NCI-H82 (cell line): ENCODE measurements around the gene GLRA1.
A peak's percentile ranks its signal among the peaks of the same experiment; 100 is the strongest.
"Not testable (repeated sequence)": the region's sequence is repeated elsewhere in the genome, so short reads cannot be mapped to it uniquely, and the experiment has no call there.

Experiments
- DNase-seq: peaks from one replicate; lab custom pipeline; 2025; lab: John Stamatoyannopoulos, UW

GLRA1 gene

DNA sequence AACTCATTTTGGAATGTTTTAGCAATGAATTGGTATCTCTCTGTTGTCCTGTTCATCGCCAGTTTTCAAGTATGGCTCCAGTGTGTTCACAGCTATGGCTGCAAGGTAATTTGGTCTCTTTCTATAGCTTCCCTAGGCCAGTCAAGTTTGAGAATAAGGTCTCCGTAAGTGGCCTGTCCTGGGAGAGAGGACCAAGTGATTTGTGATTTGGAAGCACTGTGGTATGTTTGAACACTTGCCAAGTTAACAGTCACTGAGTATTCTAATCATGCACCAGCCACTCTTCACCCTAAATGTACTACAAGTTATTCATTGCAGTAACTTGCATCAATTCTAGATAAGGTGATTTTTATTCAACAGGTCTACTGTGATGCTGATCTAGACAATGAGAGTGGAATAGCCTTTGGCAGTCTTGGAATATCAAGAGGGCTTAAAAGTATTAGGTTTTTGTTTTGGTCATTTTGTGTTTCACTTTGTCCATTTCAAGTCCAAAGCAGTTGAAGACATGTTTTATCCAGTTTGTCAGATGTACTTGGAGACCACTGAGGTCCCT lies 111.8 kb downstream of the GLRA1 start:
- DNase-seq, result no peak

DNA sequence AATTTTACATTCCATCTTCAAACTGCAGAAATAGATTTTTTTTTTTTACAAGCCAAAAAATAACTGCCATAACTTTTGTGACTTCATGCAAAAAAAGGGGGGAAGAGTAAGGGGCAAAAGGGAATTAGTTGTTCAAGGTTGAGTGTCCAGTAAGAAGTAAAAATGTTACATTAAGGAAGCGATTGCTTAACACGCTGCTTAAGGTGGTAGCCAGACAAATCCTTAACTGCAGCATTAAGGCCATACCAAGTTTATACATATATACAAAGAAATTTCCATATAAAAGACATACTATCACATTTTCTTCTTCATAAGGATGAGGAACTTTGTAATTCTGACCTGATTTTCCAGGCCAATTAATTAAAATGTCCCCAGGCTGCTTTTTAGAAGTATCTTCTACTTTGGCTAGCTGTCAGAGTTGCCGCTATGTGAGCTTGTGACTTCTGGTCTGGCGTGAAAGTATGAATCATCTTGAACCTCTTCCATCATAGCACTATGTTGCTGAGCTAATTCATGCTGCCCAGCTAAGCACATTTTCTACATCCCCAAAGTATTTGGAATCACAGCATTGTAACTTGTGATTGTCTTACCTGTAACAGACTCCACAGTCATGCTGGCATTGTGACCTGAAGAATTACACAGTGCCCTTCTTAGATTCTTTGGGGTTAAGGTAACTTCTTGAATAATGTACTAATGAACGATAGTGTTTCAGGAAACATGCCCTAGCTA lies 112.9 kb downstream of the GLRA1 start:
- no peak for DNase-seq

DNA sequence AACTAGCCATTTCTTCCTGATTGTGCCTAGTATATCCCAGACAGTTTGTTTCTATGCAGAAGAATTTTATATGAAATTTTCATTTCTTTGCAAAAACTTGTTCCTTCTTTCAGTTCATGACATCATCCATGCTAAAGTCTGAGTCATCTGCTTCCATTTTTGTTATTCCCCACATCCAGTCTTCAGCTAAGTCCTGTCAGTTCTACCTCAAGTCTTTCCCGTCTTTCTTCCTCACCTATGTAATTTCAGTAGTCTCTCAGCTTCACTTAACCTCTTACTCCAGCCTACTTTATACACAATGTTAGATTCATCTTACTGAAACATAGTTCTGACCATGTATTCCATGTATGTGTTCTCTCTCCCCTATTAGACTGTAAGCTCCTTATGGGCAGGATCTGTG lies 113.8 kb downstream of the GLRA1 start:
- no peak for DNase-seq

DNA sequence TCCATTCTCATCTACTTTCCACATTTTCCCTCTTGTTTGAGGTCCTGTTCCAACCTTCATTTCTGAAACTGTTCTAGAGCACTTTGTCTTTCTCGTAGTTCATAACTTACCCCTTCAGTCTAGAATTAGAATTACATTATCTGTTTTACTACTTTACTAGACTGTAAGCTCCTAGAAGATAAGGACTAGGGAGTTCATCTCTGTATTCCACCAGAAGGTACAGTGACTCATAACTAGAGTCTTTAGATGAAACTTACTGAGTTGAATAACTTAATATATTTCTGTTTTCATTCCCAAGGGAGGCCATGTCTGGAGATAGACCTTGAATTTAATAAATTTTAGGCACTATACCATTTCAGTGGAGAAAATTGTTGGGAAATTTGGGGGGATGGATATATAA lies 114.2 kb downstream of the GLRA1 start:
- DNase-seq, result no peak

DNA sequence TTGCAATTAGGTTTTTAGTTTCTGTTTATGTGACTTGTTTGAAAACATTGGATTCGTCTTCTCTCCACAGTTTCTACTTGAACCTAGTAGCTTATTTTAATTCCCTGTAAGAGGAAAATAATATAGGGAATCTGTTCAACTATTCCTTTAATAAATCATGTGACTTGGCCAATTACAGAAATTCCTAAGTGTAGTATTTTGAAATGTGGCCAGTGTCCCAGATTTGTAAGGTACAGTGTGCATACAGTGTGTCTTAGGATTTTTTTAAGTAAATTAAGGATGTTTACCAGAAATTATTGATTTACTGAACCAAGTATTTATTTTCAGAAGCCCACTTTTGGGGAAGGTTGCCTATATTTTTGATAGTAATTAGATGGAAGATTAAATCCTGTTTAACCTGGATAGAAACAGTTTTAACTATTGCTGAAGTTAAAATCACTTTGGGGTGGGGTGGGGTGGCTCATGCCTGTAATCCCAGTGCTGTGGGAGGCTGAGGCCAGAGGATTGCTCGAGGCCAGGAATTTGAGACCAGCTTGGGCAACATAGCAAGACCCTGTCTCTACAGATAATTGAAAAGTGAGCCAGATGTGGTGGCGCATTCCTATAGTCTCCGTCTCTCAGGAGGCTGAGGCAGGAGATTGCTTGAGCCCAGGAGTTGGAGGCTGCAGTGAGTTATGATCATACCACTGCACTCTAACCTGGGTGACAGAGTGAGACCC lies 116.0 kb downstream of the GLRA1 start:
- no peak for DNase-seq

DNA sequence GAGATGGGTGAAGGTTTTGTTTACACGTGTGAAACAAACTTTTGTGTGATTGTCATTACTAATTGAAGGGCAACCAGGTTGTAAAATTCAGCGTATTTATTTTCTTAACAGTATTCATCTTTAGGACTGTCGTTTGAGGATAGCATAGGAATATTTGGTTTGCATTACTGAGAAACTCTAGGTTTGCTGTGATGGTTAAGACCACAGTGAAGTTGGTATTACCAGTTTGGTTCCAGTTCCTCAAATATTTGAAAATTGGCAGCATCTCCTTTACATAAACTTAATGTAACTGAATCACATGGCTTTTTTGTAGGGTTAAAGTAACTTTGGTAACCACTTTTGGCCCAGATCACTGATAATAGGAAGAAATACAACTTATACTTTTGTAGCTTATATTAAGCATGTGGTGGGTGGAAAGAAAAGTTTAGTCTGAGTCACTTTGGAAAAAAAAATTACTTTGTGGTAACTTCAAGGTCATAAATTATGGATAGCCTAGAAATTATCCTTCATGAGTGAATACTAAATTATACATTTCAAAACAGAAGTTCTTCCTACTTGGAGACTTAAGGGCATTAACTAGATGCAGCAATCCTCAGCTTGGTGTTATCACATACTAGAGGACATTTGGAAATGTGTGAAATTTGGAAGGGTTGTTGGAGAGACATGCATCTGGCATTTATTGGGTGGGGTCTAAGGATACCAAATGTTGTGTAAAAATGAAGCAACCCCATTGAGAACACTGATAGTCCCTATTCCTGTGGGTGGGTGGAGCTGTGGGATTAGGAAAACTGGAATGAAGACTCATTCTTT lies 119.0 kb downstream of the GLRA1 start:
- no peak for DNase-seq

DNA sequence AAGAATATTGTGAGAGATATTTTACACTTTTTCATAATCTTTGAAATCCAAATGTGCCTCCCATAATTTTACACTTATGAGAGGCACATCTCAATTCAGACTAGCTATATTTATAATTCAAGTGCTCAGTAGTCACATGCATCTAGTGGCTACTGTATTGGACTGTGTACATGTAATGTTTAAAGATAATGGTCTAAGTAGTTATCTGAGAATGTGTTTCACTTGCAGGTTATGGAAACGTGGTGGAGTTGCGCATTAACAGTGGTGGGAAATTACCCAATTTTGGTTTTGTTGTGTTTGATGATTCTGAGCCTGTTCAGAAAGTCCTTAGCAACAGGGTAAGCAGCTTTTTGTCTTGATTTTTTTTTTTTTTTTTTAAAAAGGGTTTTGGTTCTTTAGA lies 124.1 kb downstream of the GLRA1 start:
- no peak for DNase-seq

DNA sequence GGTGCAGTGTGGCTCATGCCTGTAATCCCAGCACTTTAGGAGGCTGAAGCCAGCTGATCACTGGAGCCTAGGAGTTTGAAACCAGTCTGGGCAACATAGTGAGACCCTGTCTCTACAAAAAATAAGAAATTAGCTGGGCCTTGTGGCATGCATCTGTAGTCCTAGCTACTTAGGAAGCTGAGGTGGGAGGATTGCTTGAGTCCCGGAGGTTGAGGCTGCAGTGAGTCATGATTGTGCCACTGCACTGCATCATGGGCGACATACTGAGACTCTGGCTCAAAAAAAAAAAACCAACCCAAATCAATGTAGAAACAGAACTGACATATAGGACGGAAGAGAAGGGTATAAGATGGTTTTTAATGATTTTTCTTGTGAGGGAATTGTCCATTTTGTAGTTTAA lies 125.2 kb downstream of the GLRA1 start:
- DNase-seq, result no peak

DNA sequence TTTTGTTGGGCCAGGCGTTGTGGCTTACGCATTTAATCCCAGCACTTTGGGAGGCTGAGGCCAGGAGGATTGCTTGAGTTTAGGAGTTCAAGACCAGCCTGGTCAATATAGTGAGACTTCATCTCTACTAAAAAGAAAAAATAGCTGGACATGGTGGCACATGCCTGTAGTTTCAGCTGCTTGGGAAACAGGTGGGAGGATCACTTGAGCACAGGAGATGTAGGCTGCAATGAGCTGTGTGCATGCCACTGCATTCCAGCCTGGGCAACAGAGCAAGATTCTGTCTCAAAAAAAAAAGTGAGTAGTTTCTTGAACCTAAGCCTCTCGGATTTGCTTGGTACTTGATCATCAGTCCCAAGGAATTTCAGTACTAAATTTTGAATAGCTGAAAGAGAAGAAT lies 126.0 kb downstream of the GLRA1 start:
- no peak for DNase-seq

DNA sequence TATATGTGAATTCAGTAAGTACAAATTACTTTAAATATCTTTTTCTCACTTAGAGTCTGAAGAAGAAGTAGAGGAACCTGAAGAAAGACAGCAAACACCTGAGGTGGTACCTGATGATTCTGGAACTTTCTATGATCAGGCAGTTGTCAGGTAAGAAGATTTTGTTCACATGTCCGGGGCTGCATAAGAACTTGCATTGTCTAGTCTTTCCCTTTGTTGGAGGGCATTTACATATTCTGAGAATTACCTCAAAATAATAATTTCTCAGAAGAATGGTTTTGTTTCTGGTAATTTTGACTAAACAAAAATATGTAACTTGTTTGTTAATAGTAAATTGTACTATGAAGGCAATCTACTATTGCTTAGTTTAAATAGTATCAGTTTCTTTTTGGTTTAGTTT lies 129.2 kb downstream of the GLRA1 start:
- DNase-seq, result no peak

DNA sequence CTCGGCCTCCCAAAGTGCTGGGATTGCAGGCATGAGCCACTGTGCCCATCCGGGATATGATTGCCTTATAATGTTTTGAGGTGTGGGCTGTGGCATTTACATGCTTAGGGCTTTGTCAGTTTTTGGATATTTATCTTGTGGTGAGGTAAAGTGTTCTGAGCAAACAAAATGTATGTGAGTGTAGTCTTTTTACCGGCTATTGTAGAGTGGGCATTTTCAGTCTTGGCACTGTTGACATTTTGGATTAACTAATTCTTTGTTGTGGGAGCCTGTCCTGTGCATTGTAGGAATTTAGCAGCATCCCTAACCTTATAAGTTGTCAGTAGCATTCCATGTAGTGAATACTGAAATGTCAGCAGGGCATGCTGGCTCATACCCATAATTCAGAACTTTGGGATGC lies 131.3 kb downstream of the GLRA1 start:
- no peak for DNase-seq

DNA sequence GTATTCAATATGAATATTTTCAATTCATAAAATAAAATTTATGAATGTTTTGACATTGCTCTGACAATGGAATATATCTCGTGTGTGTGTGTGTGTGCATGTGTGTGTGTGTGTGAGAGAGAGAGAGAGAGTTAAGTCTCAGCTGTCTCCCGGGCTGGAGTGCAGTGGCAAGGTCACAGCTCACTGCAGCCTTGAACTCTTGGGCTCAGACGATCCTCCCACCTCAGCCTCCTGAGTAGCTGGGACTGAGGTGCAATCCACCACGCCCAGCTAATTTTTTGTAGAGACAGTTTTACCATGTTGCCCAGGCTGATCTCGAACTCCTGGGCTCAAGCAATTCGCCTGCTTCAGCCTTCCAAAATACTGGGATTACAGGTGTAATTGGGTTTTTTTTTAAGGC lies 136.8 kb downstream of the GLRA1 start:
- DNase-seq, result no peak

DNA sequence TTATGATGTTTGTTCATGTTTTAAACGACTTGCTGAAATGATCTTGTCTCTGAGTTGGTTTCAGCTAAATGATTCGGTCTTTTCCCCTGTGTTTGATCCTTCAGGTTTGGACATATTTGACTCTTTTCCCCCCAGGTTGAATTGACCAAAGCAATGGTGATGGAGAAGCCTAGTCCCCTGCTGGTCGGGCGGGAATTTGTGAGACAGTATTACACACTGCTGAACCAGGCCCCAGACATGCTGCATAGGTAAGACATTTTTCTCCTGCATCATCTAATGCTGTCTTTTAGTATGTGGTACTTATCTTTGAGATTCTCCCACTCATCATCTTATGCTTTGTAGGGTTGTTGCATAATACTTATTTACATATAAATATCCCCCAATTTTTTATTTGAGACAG lies 138.2 kb downstream of the GLRA1 start:
- DNase-seq, result no peak

DNA sequence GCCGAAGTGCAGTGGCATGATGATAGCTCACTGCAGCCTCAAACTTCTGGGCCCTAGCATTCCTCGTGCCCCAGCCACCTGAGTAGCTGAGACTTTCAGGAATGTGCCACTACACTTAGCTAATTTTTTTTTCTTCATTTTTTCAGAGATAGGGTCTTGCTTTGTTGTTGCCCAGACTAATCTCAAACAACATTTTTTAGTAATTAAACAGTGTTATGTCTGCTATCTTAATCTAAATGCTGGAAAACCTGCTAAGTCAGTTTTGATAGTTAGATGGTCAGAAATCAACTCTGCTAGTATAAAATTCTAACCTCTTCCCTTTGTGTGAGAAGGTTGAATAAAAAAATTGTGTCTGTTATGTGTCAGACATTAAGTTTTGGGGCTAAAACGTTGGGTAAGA lies 140.5 kb downstream of the GLRA1 start:
- DNase-seq, result no peak

DNA sequence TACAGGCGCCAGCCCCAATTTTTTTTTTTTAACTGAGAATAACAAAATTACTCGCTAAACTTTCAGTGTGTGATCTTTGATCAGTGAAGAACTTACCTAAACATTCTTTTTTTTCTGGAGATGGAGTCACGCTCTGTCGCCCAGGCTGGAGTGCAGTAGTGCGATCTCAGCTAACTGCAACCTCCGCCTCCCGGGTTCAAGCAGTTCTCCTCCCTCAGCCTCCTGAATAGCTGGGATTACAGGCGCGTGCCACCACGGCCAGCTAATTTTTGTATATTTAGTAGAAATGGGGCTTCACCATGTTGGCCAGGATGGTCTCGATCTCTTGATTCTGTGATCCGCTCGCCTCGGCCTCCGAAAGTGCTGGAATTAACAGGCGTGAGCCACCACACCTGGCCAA lies 141.0 kb downstream of the GLRA1 start:
- not testable (repeated sequence) for DNase-seq

DNA sequence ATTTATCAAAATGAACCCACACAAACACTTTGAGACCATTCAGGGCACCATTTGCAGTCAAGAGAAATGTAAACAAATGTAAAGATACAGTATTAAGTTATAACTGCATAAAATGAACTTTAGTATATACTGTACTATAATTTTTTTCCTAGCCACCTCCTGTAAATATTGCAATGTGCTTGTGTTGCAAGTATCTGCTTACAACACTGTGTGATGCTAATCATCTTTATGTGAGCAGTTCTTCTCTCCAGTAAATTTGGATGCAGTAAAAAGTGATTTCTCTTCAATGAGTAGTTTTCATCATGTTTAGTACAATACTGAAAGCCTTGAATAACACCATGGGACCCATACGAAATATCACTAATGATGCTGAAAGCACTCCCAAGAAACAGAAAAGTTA lies 143.4 kb downstream of the GLRA1 start:
- DNase-seq, result no peak

DNA sequence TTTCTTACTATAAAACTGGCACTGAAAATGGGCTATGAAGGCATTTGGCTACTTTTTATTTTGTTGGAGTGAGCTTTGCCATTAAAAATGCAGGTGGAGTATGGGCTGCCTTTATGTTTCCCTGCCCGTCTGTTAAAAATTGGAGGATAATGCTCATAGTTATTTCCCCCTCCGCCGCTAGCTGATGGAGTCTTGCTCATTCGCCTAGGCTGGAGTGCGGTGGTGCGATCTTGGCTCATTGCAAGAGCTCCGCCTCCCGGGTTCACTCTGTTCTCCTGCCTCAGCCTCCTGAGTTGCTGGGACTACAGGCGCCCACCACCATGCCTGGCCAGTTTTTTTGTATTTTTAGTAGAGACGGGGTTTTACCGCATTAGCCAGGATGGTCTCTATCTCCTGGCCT lies 144.3 kb downstream of the GLRA1 start:
- DNase-seq, result no peak

DNA sequence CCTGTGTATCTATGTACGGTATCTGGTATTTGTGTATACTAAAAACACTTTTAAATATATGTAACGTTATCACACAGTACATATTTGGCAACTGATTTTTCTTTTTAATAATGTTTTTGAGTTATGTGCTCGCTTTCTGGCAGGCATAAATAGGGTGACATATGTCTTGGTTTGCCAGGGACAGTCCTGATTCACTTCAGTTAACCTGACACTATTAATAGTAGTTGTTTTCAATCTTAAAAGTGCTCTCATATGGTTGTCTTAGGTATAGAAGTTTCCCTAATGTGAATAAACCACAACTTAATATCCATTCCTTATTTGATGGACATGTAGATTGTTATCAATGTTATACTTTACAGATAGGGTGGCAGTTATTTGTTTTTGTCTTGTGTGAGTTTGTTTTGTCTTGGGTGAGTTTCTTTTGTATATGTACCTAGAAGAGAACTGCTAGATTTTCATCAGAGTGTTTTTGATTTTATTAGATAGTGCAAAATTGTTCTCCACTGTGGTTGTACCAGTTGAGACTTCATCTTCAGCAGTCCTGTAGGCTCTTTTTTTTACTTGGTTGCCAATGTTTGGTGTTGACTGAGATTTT lies 145.0 kb downstream of the GLRA1 start:
- no peak for DNase-seq

DNA sequence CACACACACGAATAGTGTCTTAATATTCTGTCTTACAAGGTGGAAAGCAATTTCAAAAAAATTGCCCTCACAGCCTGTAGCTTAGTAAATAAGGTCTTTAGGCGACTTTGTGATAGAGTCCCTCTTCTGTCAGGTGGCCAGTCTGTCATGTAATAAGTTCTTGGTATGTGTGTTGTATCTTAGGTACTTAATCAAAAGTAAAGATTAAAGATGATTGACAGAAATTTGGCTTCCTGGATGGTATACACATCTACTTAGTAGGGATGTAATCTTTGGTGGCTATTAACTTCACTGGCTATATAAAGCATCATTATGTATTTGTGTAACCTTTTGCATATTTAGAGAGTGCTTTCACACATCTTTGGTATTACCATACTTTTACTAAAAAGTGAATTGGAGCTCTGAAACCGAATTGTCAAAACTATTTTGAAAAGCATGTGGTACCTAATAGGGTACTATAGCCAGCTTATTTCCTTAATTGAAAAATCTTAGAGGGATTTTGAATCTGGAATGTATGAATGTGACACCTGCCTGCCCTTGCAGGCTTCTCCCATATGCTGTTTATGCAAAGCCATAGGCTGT lies 149.5 kb downstream of the GLRA1 start:
- DNase-seq, result peak; percentile 77

DNA sequence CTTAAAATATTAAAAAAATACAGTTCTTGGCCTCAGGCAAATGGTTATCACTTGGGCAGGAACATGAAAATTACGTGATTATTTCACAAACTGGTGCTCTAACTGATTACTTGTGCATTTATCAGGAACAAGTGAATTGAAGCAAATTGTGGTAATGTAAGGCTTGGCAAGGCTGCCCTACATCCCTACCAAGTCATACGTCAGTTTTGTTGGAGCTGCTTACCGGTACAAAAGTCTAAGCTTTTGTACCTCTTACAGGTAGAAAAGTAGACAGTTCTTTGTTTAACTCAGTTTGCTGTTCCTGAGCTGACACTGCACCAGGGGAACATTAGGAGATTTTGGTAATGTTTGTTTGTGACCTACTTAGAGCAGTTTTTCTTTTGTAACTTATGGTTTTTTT lies 150.7 kb downstream of the GLRA1 start:
- DNase-seq, result no peak

DNA sequence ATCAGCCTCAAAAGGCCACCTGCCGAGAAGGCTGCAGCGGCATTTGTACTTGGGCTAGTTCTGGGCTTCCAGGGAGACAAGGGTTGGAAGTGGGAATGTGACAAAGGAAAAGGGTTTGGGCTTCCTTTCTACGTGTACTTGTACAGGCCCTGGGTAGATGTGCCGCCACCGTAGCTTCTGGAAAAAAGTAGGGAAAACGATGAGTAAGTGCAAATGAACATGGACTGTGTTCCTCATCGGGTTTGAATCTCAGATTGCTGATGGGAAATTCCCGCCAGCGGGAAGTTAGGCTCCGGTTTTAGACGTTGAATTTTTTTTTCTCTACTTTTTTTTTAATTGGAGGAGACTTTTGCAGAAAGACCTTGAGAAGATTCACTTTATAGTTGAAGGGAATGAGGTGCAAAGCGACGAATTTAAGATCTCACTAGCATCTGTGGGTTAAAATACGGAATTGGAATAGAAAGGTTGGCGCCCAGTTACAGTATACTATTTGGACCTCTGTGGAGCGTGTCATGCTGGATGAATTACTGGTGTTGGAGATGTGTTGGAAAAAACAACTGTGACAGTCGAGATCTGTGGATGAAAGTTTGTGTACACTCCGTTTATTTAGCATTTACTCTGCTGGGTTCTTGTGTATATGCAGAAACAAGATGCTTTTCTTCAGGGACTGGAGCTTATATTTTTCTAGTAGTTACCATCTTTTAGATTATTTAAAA lies 151.6 kb downstream of the GLRA1 start:
- DNase-seq, result peak; percentile 43
